K562 (cell line): ENCODE results near the gene HMGA1. TPM values are rescaled to one million over a fixed set of nuclear protein-coding genes. Genes with fewer than 3 reads are reported as not detected.

Experiments
- ARID1B ChIP-seq: fragments of 450-650 bp; IDR thresholded peaks from 2 replicates; pipeline ENCODE4 v1.6.1; 2016; ENCODE audit warnings: antibody characterized with exemption, mild to moderate bottlenecking, inconsistent platforms
- CREB3L1 ChIP-seq: fragments of 450-650 bp; IDR thresholded peaks from 2 replicates; pipeline ENCODE4 v1.6.1; 2014; ENCODE audit warnings: low read depth, mild to moderate bottlenecking, moderate library complexity, borderline replicate concordance
- DMBX1 ChIP-seq: fragments of 250-450 bp; sonication (Bioruptor Pico); IDR thresholded peaks from 2 replicates; pipeline ENCODE4 v1.8.0; 2022; ENCODE audit warnings: inconsistent platforms, mild to moderate bottlenecking, moderate library complexity, borderline replicate concordance
- GABPB1 ChIP-seq: sonication (generic); formaldehyde crosslinking; IDR thresholded peaks from 2 replicates; pipeline ENCODE4 v1.8.0; 2022; ENCODE audit warnings: mild to moderate bottlenecking, missing genetic modification reagents
- GATA2 ChIP-seq: sonication (generic); formaldehyde crosslinking; IDR thresholded peaks from 2 replicates; pipeline ENCODE4 v1.4.0; 2020; ENCODE audit warnings: mild to moderate bottlenecking, missing genetic modification reagents
- GMEB1 ChIP-seq: fragments of 250-450 bp; sonication (Bioruptor Pico); IDR thresholded peaks from 2 replicates; pipeline ENCODE4 v1.4.0; 2020; ENCODE audit warnings: mild to moderate bottlenecking
- HDAC2 ChIP-seq: fragments of 450-650 bp; IDR thresholded peaks from 2 replicates; pipeline ENCODE4 v1.6.1; 2016; ENCODE audit warnings: mild to moderate bottlenecking
- MTA3 ChIP-seq: fragments of 450-650 bp; formaldehyde crosslinking; IDR thresholded peaks from 2 replicates; pipeline ENCODE4 v1.6.1; 2017; ENCODE audit warnings: mild to moderate bottlenecking, borderline replicate concordance
- MYNN ChIP-seq, 2 experiments: sonication (generic); formaldehyde crosslinking in 1 of 2; IDR thresholded peaks; 2 replicates each; pipeline versions ENCODE4 v1.5.0 to v1.6.1; 2016 to 2020; ENCODE audit warnings: antibody characterized with exemption in 1 of 2, missing genetic modification reagents in 1 of 2
- RCOR1 ChIP-seq, 2 experiments: IDR thresholded peaks; 2 replicates each; pipeline ENCODE4 v1.6.1; 2012; ENCODE audit warnings: low read depth in 2 of 2, low read length in 2 of 2, borderline replicate concordance in 1 of 2, improper control_type of control experiment in 1 of 2
- SMAD4 ChIP-seq: fragments of 250-450 bp; sonication (Bioruptor Pico); conservative IDR thresholded peaks from 2 replicates; pipeline ENCODE4 v1.8.0; 2021; ENCODE audit warnings: inconsistent platforms, mild to moderate bottlenecking, moderate library complexity
- TAF15 ChIP-seq: fragments of 200-400 bp; formaldehyde crosslinking; IDR thresholded peaks from 2 replicates; pipeline ENCODE4 v1.6.1; 2017; ENCODE audit warnings: mild to moderate bottlenecking, low read depth, low read length, moderate library complexity
- TAL1 ChIP-seq: fragments of 450-650 bp; IDR thresholded peaks from 2 replicates; pipeline ENCODE4 v1.6.1; 2016; ENCODE audit warnings: mild to moderate bottlenecking
- TCF15 ChIP-seq: fragments of 250-450 bp; sonication (Bioruptor Pico); IDR thresholded peaks from 2 replicates; pipeline ENCODE4 v1.8.0; 2022; ENCODE audit warnings: moderate library complexity, mild to moderate bottlenecking, inconsistent platforms
- ZC3H8 ChIP-seq: fragments of 450-650 bp; IDR thresholded peaks from 2 replicates; pipeline ENCODE4 v1.6.1; 2017
- ZNF592 ChIP-seq: fragments of 450-650 bp; IDR thresholded peaks from 2 replicates; pipeline ENCODE4 v1.6.1; 2017; ENCODE audit warnings: antibody characterized with exemption, mild to moderate bottlenecking
- polyA plus RNA-seq, 8 experiments: library from polyadenylated mRNA; depleted of rRNA in 4 of 8; stranded (reverse) in 5 of 8; unstranded in 3 of 8; fragments of >200 nt; fragmentation: Nextera tagmentation in 2 of 8; fragmentation: Illumina TruSeq in 1 of 8; extraction: Ambion mirVana in 2 of 8; extraction: Trizol in 1 of 8; gene quantifications; 2 replicates each; pipeline versions ENCODE4 v1.2.1 to v1.2.3, GENCODE V29; 2011 to 2014; ENCODE audit warnings: inconsistent platforms in 1 of 8, missing spikeins in 1 of 8
- total RNA-seq, 7 experiments: library from RNA; depleted of rRNA in 6 of 7; stranded (reverse); fragments of >200 nt in 6 of 7; fragmentation: Illumina TruSeq in 2 of 7; extraction: Trizol in 2 of 7; gene quantifications; 2 replicates each; pipeline versions ENCODE4 v1.2.1 to v1.2.3, GENCODE V29; 2011 to 2021; ENCODE audit warnings: low replicate concordance in 1 of 7

Gene HMGA1
- total and polyA plus RNA-seq, 9 of the 15 experiments (the other 6 are each of a cell fraction or from before 2014, with no cell fraction given) = 27.8 to 1,947 (median 594) TPM

- TF ChIP-seq GMEB1 (CRISPR knock-in tag) (0 out of 2 replicates have a peak, but pooled peaks have one; percentile 4), TAL1 (peak; percentile 51), GABPB1 (0 out of 2 replicates have a peak, but pooled peaks have one; percentile 2), TAF15 (0 out of 2 replicates have a peak, but pooled peaks have one; percentile 47), CREB3L1 (no peak), HDAC2 (0 out of 2 replicates have a peak, but pooled peaks have one; percentile 68), DMBX1 (CRISPR knock-in tag) (0 out of 2 replicates have a peak, but pooled peaks have one; percentile 43), GATA2 (CRISPR knock-in tag) (peak; percentile 64), MTA3 (peak; percentile 16; the same call in 1 of the 2 replicates), MYNN (IDR thresholded peaks at IDR 0.05) (0 out of 2 replicates have a peak, but pooled peaks have one; percentile 44), MYNN (CRISPR knock-in tag; IDR thresholded peaks at IDR 0.05) (no peak), SMAD4 (CRISPR knock-in tag) (peak; percentile 18; the same call in 1 of the 2 replicates), TCF15 (CRISPR knock-in tag) (0 out of 2 replicates have a peak, but pooled peaks have one; percentile 32), ARID1B (peak; percentile 79), RCOR1 (IDR thresholded peaks at IDR 0.05; ENCODE audit: borderline replicate concordance in 1 of 2, low read depth in 2 of 2, low read length in 2 of 2) (peak; percentile 1 to 70; a peak in 1 of 4 replicates), ZNF592 (peak; percentile 49), ZC3H8 (no peak)
Measured at GRCh38 chr6:34247481-34248197, 11.0 kb downstream of the HMGA1 start (continued).
